ENCODE data around the gene SPARC.
"Not testable (repeated sequence)": the region's sequence is repeated elsewhere in the genome, so short reads cannot be mapped to it uniquely, and the experiment has no call there.

The SPARC gene

GRCh38 chr5:151686674-151687407 lies at the start of gene SPARC:
Gene SPARC, minus strand, starts transcription at chr5:151686915. Its CDS starts 10,727 bp downstream, at chr5:151676188.
- DNase-seq = no peak

- no peak for DNase-seq
Measured at GRCh38 chr5:151735646-151736045, 48.9 kb upstream of the SPARC start.

GRCh38 chr5:151734064-151734408 lies 47.3 kb upstream of the SPARC start:
- DNase-seq = no peak

GRCh38 chr5:151733358-151734063 lies 46.8 kb upstream of the SPARC start:
- DNase-seq = no peak

- DNase-seq = no peak
Measured at GRCh38 chr5:151730381-151730780, 43.7 kb upstream of the SPARC start.

- not testable (repeated sequence) for DNase-seq
Measured at GRCh38 chr5:151729597-151729996, 42.9 kb upstream of the SPARC start.

- DNase-seq = no peak
Measured at GRCh38 chr5:151724360-151724759, 37.6 kb upstream of the SPARC start.

GRCh38 chr5:151722546-151722945 lies 35.8 kb upstream of the SPARC start:
- no peak for DNase-seq

GRCh38 chr5:151721812-151722391 lies 35.2 kb upstream of the SPARC start:
- no peak for DNase-seq

- DNase-seq = no peak
Measured at GRCh38 chr5:151721087-151721646, 34.5 kb upstream of the SPARC start.

- no peak for DNase-seq
Measured at GRCh38 chr5:151720215-151720614, 33.5 kb upstream of the SPARC start.

- no peak for DNase-seq
Measured at GRCh38 chr5:151719228-151720000, 32.7 kb upstream of the SPARC start.

GRCh38 chr5:151718646-151719045 lies 31.9 kb upstream of the SPARC start:
- no peak for DNase-seq

- DNase-seq = no peak
Measured at GRCh38 chr5:151718153-151718552, 31.4 kb upstream of the SPARC start.

GRCh38 chr5:151717416-151717815 lies 30.7 kb upstream of the SPARC start:
- no peak for DNase-seq

- DNase-seq = no peak
Measured at GRCh38 chr5:151709109-151709735, 22.5 kb upstream of the SPARC start.

- DNase-seq = no peak
Measured at GRCh38 chr5:151708126-151708525, 21.4 kb upstream of the SPARC start.

- DNase-seq = no peak
Measured at GRCh38 chr5:151707567-151707966, 20.9 kb upstream of the SPARC start.

GRCh38 chr5:151706906-151707305 lies 20.2 kb upstream of the SPARC start:
- DNase-seq = no peak

- no peak for DNase-seq
Measured at GRCh38 chr5:151703780-151704179, 17.1 kb upstream of the SPARC start.

GRCh38 chr5:151703227-151703626 lies 16.5 kb upstream of the SPARC start:
- no peak for DNase-seq

- DNase-seq = no peak
Measured at GRCh38 chr5:151700820-151701219, 14.1 kb upstream of the SPARC start.

- no peak for DNase-seq
Measured at GRCh38 chr5:151700296-151700695, 13.6 kb upstream of the SPARC start.

All from activated gamma-delta T cell treated with Interleukin-2 at 50 U/mL for 16 hours (primary cell).